ENCODE measurements around the gene ZSWIM6.

The ZSWIM6 gene

GRCh38 chr5:61440086-61440485 is 108.0 kb downstream of the ZSWIM6 start:
- TF ChIP-seq CTCF (conservative IDR thresholded peaks at IDR 0.05) (no peak), ZFX (IDR thresholded peaks at IDR 0.05) (no peak)
- H3K27ac ChIP-seq: no peak overlapping the region

GRCh38 chr5:61440596-61440995 is 108.5 kb downstream of the ZSWIM6 start:
- H3K27ac ChIP-seq: no peak overlapping the region; the same call in 1 of the 2 replicates
- TF ChIP-seq CTCF (conservative IDR thresholded peaks at IDR 0.05) (no peak), ZFX (IDR thresholded peaks at IDR 0.05) (no peak)

GRCh38 chr5:61441742-61442141 is 109.7 kb downstream of the ZSWIM6 start:
- no peak overlapping the region for H3K27ac ChIP-seq
- TF ChIP-seq ZFX (IDR thresholded peaks at IDR 0.05) (no peak), CTCF (conservative IDR thresholded peaks at IDR 0.05) (no peak)

GRCh38 chr5:61447780-61448495 is 115.9 kb downstream of the ZSWIM6 start:
- TF ChIP-seq ZFX (IDR thresholded peaks at IDR 0.05): no peak
- TF ChIP-seq CTCF (conservative IDR thresholded peaks at IDR 0.05): no peak
- no peak overlapping the region for H3K27ac ChIP-seq

GRCh38 chr5:61449804-61450492 is 117.9 kb downstream of the ZSWIM6 start:
- H3K27ac ChIP-seq: no peak overlapping the region
- TF ChIP-seq CTCF (conservative IDR thresholded peaks at IDR 0.05): no peak
- TF ChIP-seq ZFX (IDR thresholded peaks at IDR 0.05): no peak

- TF ChIP-seq ZFX (IDR thresholded peaks at IDR 0.05) (no peak), CTCF (conservative IDR thresholded peaks at IDR 0.05) (no peak)
- H3K27ac ChIP-seq: no peak overlapping the region
These were observed 118.6 kb downstream of the ZSWIM6 start for GRCh38 chr5:61450493-61451279.

Data from C4-2B (cell line).